Neuronal stem cell (in vitro differentiated cells): Measurements from ENCODE around the gene SLC9A9.

Experiments
- DNase-seq: peaks from one replicate; pipeline ENCODE4 v3.0.0-alpha.2; 2013; ENCODE audit warnings: low spot score
- H2AFZ ChIP-seq: one replicate; pipeline ENCODE4 v1.6.1; 2013; ENCODE audit warnings: mild to moderate bottlenecking, low read length, inconsistent platforms
- H2AK5ac ChIP-seq: 2 replicates; pipeline ENCODE4 v1.6.1; 2013; ENCODE audit warnings: low read depth, mild to moderate bottlenecking, inconsistent platforms, low read length, moderate library complexity, mixed read lengths
- H2BK120ac ChIP-seq: 2 replicates; pipeline ENCODE4 v1.6.1; 2013; ENCODE audit warnings: low read depth, mild to moderate bottlenecking, inconsistent platforms, low read length, moderate library complexity, mixed read lengths
- H2BK12ac ChIP-seq: one replicate; pipeline ENCODE4 v1.6.1; 2013; ENCODE audit warnings: low read length, inconsistent platforms
- H2BK15ac ChIP-seq: 2 replicates; pipeline ENCODE4 v1.6.1; 2013; ENCODE audit warnings: mild to moderate bottlenecking, low read length, inconsistent platforms, mixed read lengths
- H2BK5ac ChIP-seq: one replicate; pipeline ENCODE4 v1.6.1; 2013; ENCODE audit warnings: inconsistent platforms, mild to moderate bottlenecking, low read length, moderate library complexity
- H3K14ac ChIP-seq: one replicate; pipeline ENCODE4 v1.6.1; 2013; ENCODE audit warnings: low read length, inconsistent platforms
- H3K18ac ChIP-seq: 2 replicates; pipeline ENCODE4 v1.6.1; 2013; ENCODE audit warnings: low read length, inconsistent platforms
- H3K23ac ChIP-seq: 2 replicates; pipeline ENCODE4 v1.6.1; 2013; ENCODE audit warnings: low read depth, mild to moderate bottlenecking, mixed read lengths, low read length, inconsistent platforms; ENCODE audit not compliant: poor library complexity
- H3K27ac ChIP-seq: replicated peaks from 3 replicates; pipeline ENCODE4 v1.5.1; 2013; ENCODE audit warnings: low read length, inconsistent platforms
- H3K27me3 ChIP-seq, 3 experiments: 2 replicates each; pipeline ENCODE4 v1.6.1; 2013; ENCODE audit warnings: low read length in 3 of 3, mild to moderate bottlenecking in 2 of 3, inconsistent platforms in 1 of 3, low read depth in 1 of 3, mixed read lengths in 1 of 3, moderate library complexity in 1 of 3; ENCODE audit not compliant: control insufficient read depth in 3 of 3, insufficient read depth in 3 of 3
- H3K36me3 ChIP-seq, 2 donors: replicated peaks in 1 of 2; 2 replicates each; pipeline ENCODE4 v1.6.1; 2013; ENCODE audit warnings: low read length in 2 of 2; ENCODE audit not compliant: control insufficient read depth in 2 of 2, insufficient read depth in 2 of 2
- H3K4ac ChIP-seq: 2 replicates; pipeline ENCODE4 v1.6.1; 2013; ENCODE audit warnings: inconsistent platforms, mild to moderate bottlenecking, low read length, moderate library complexity
- H3K4me1 ChIP-seq, 2 donors: 1 replicate in 1 of 2; 2 replicates in 1 of 2; pipeline ENCODE4 v1.6.1; 2013; ENCODE audit warnings: low read length in 2 of 2, low read depth in 1 of 2; ENCODE audit not compliant: control insufficient read depth in 2 of 2, insufficient read depth in 1 of 2
- H3K4me2 ChIP-seq: one replicate; pipeline ENCODE4 v1.6.1; 2013; ENCODE audit warnings: mild to moderate bottlenecking, low read length, inconsistent platforms; ENCODE audit not compliant: insufficient read depth, poor library complexity, severe bottlenecking
- H3K4me3 ChIP-seq, 2 donors: 2 replicates each; pipeline ENCODE4 v1.5.1; 2013; ENCODE audit warnings: low read length in 2 of 2, mild to moderate bottlenecking in 2 of 2, inconsistent platforms in 1 of 2, moderate library complexity in 1 of 2
- H3K79me1 ChIP-seq: one replicate; pipeline ENCODE4 v1.6.1; 2013; ENCODE audit warnings: low read depth, mild to moderate bottlenecking, inconsistent platforms, low read length, moderate library complexity
- H3K9ac ChIP-seq: one replicate; pipeline ENCODE4 v1.6.1; 2013; ENCODE audit warnings: mild to moderate bottlenecking, low read depth, low read length, inconsistent platforms; ENCODE audit not compliant: poor library complexity
- H3K9me3 ChIP-seq, 2 donors: replicated peaks in 1 of 2; 2 replicates each; pipeline versions ENCODE3 to v1.6.1; 2013; ENCODE audit warnings: low read length in 2 of 2, mild to moderate bottlenecking in 2 of 2, inconsistent platforms in 1 of 2, low read depth in 1 of 2, mixed read lengths in 1 of 2, moderate library complexity in 1 of 2; ENCODE audit not compliant: control insufficient read depth in 2 of 2, insufficient read depth in 1 of 2
- H4K8ac ChIP-seq: one replicate; pipeline ENCODE4 v1.6.1; 2013; ENCODE audit warnings: low read depth, mild to moderate bottlenecking, inconsistent platforms, low read length, moderate library complexity
- H4K91ac ChIP-seq: one replicate; pipeline ENCODE4 v1.6.1; 2013; ENCODE audit warnings: low read length, low read depth, mild to moderate bottlenecking, inconsistent platforms; ENCODE audit not compliant: poor library complexity
- WGBS, 2 donors: extraction: QIAGEN DNeasy Blood & Tissue Kit; methylation state at CpG; one replicate each; pipeline ENCODE4 v1.1.7; 2013; ENCODE audit warnings: missing lambda C conversion rate in 2 of 2, mixed read lengths in 1 of 2; ENCODE audit not compliant: insufficient read length in 2 of 2, insufficient replicate concordance in 1 of 2; ENCODE audit errors: extremely low coverage in 2 of 2; 5-methylcytosine and 5-hydroxymethylcytosine counted together

SLC9A9 gene

GRCh38 chr3:143812481-143812880 is 35.8 kb downstream of the SLC9A9 start:
- WGBS, 2 donors: no CpG with 5 or more reads among the region's 3 CpGs

GRCh38 chr3:143811602-143812001 is 36.7 kb downstream of the SLC9A9 start:
- H3K36me3 ChIP-seq: no peaks in the 10 kb centered on the region
- H3K4me3 ChIP-seq: no peak overlapping the region
- no peak overlapping the region for H3K4me2 ChIP-seq
- H3K27ac ChIP-seq: no peak overlapping the region
- no peak overlapping the region for H3K14ac ChIP-seq
- H2BK15ac ChIP-seq: no peak overlapping the region
- H3K9me3 ChIP-seq: no peaks in the 10 kb centered on the region
- no peaks in the 10 kb centered on the region for H3K79me1 ChIP-seq
- H3K4ac ChIP-seq: no peak overlapping the region
- H4K91ac ChIP-seq: no peak overlapping the region
- no peaks in the 10 kb centered on the region for H3K27me3 ChIP-seq
- H3K9ac ChIP-seq: no peak overlapping the region
- no peak overlapping the region for H3K23ac ChIP-seq
- H3K4me1 ChIP-seq: peaks cover 0 to 2% of the 10 kb centered on the region in 2 donors
- no peak overlapping the region for H2AK5ac ChIP-seq
- H2BK5ac ChIP-seq: no peak overlapping the region
- H2BK120ac ChIP-seq: no peak overlapping the region
- H2AFZ ChIP-seq: no peak overlapping the region
- WGBS, 2 donors: no CpG with 5 or more reads among the region's 8 CpGs
- H4K8ac ChIP-seq: no peak overlapping the region
- DNase-seq: no peak
- no peak overlapping the region for H3K18ac ChIP-seq
- no peak overlapping the region for H2BK12ac ChIP-seq

More at GRCh38 chr3:143812481-143812880, 35.8 kb downstream of the SLC9A9 start:
- H3K36me3 ChIP-seq: no peaks in the 10 kb centered on the region
- no peak overlapping the region for H3K4me3 ChIP-seq
- no peak overlapping the region for H4K8ac ChIP-seq
- no peak overlapping the region for H3K14ac ChIP-seq
- no peak overlapping the region for H3K18ac ChIP-seq
- H2BK5ac ChIP-seq: no peak overlapping the region
- H3K4me1 ChIP-seq: peaks cover 0 to 2% of the 10 kb centered on the region in 2 donors
- no peak overlapping the region for H2BK12ac ChIP-seq
- H3K4ac ChIP-seq: no peak overlapping the region
- no peaks in the 10 kb centered on the region for H3K79me1 ChIP-seq
- no peak overlapping the region for H2BK120ac ChIP-seq
- H2AFZ ChIP-seq: no peak overlapping the region
- no peak overlapping the region for H2AK5ac ChIP-seq
- no peak overlapping the region for H3K4me2 ChIP-seq
- no peaks in the 10 kb centered on the region for H3K9me3 ChIP-seq
- no peak overlapping the region for H4K91ac ChIP-seq
- no peak overlapping the region for H3K9ac ChIP-seq
- H3K27ac ChIP-seq: no peak overlapping the region
- no peak overlapping the region for H2BK15ac ChIP-seq
- H3K27me3 ChIP-seq: no peaks in the 10 kb centered on the region
- no peak overlapping the region for H3K23ac ChIP-seq
- no peak for DNase-seq

GRCh38 chr3:143810953-143811265 is 37.4 kb downstream of the SLC9A9 start:
- Histone ChIP-seq H3K4ac (no peak overlapping the region), H3K27ac (no peak overlapping the region), H3K23ac (no peak overlapping the region), H2BK15ac (no peak overlapping the region), H2BK120ac (no peak overlapping the region), H3K18ac (no peak overlapping the region), H2AK5ac (no peak overlapping the region), H3K36me3 (no peaks in the 10 kb centered on the region), H3K14ac (no peak overlapping the region), H3K4me1 (peaks cover 0 to 2% of the 10 kb centered on the region in 2 donors), H3K4me2 (no peak overlapping the region), H4K91ac (no peak overlapping the region), H2AFZ (no peak overlapping the region), H3K27me3 (no peaks in the 10 kb centered on the region), H3K9me3 (no peaks in the 10 kb centered on the region), H2BK12ac (no peak overlapping the region), H3K4me3 (no peak overlapping the region), H4K8ac (no peak overlapping the region), H2BK5ac (no peak overlapping the region), H3K9ac (no peak overlapping the region), H3K79me1 (no peaks in the 10 kb centered on the region)
- WGBS, 2 donors: no CpG with 5 or more reads among the region's 2 CpGs
- DNase-seq: no peak

GRCh38 chr3:143810166-143810952 is 37.9 kb downstream of the SLC9A9 start:
- no peak overlapping the region for H2AFZ ChIP-seq
- no peaks in the 10 kb centered on the region for H3K27me3 ChIP-seq
- H2BK120ac ChIP-seq: no peak overlapping the region
- H3K4me1 ChIP-seq: peaks cover 0 to 2% of the 10 kb centered on the region in 2 donors
- no peak for DNase-seq
- H2AK5ac ChIP-seq: no peak overlapping the region
- H3K79me1 ChIP-seq: no peaks in the 10 kb centered on the region
- no peak overlapping the region for H2BK12ac ChIP-seq
- no peak overlapping the region for H3K18ac ChIP-seq
- no peak overlapping the region for H3K4me3 ChIP-seq
- no peak overlapping the region for H3K23ac ChIP-seq
- H3K9me3 ChIP-seq: no peaks in the 10 kb centered on the region
- no peak overlapping the region for H4K91ac ChIP-seq
- no peak overlapping the region for H4K8ac ChIP-seq
- H2BK15ac ChIP-seq: no peak overlapping the region
- no peak overlapping the region for H3K4me2 ChIP-seq
- no peak overlapping the region for H3K4ac ChIP-seq
- no peak overlapping the region for H3K14ac ChIP-seq
- H3K36me3 ChIP-seq: no peaks in the 10 kb centered on the region
- no peak overlapping the region for H3K27ac ChIP-seq
- H3K9ac ChIP-seq: no peak overlapping the region
- H2BK5ac ChIP-seq: no peak overlapping the region
- WGBS, 2 donors: no CpG with 5 or more reads among the region's 2 CpGs
